Neural progenitor cell (in vitro differentiated cells): ENCODE results near the gene ZMIZ1.

Source experiments
- CTCF ChIP-seq: fragments of 200-600 bp; sonication (generic); IDR thresholded peaks from 2 replicates; pipeline ENCODE4 v1.5.1; 2017; ENCODE audit warnings: antibody characterized with exemption, mild to moderate bottlenecking
- EZH2 ChIP-seq: fragments of 200-600 bp; sonication (generic); IDR thresholded peaks from 2 replicates; pipeline ENCODE4 v1.6.1; 2017; ENCODE audit warnings: antibody characterized with exemption, mild to moderate bottlenecking, moderate library complexity
- EZH2phosphoT487 ChIP-seq: fragments of 200-600 bp; sonication (generic); IDR thresholded peaks from 2 replicates; pipeline ENCODE4 v1.6.1; 2017; ENCODE audit warnings: antibody characterized with exemption

GRCh38 chr10:79229830-79230327, 161.1 kb downstream of the ZMIZ1 start:
- TF ChIP-seq CTCF: no peak
- TF ChIP-seq EZH2: no peak
- TF ChIP-seq EZH2phosphoT487: no peak
